Mesothelial cell of epicardium (in vitro differentiated cells): ENCODE measurements around the gene LOX. TPM values are rescaled to one million over a fixed set of nuclear protein-coding genes. Genes with fewer than 3 reads are reported as not detected.
"Not testable (repeated sequence)": the region's sequence is repeated elsewhere in the genome, so short reads cannot be mapped to it uniquely, and the experiment has no call there.

Experiments
- DNase-seq, 2 experiments: peaks; one replicate each; pipeline ENCODE4 v3.0.0; 2021; ENCODE audit warnings: low spot score in 2 of 2; ENCODE audit not compliant: unreplicated experiment in 2 of 2
- H3K27ac Mint-ChIP-seq: 2 replicates; pipeline ENCODE4 v1.8.0; 2021; ENCODE audit warnings: mixed read lengths
- H3K27me3 Mint-ChIP-seq: 2 replicates; pipeline ENCODE4 v1.8.0; 2021; ENCODE audit warnings: low read depth, mixed read lengths
- H3K36me3 Mint-ChIP-seq: 2 replicates; pipeline ENCODE4 v1.8.0; 2021; ENCODE audit warnings: mixed read lengths
- H3K4me1 Mint-ChIP-seq: 2 replicates; pipeline ENCODE4 v1.8.0; 2021; ENCODE audit warnings: mixed read lengths
- H3K4me3 Mint-ChIP-seq: 2 replicates; pipeline ENCODE4 v1.8.0; 2021; ENCODE audit warnings: mild to moderate bottlenecking, moderate library complexity, mixed read lengths
- H3K9me3 Mint-ChIP-seq: 2 replicates; pipeline ENCODE4 v1.8.0; 2021; ENCODE audit warnings: mixed read lengths
- CTCF ChIP-seq: fragments of 200-600 bp; sonication (generic); IDR thresholded peaks from one replicate; pipeline ENCODE4 v1.5.0; 2021; ENCODE audit warnings: antibody characterized with exemption; ENCODE audit not compliant: unreplicated experiment
- total RNA-seq: library from RNA; stranded (reverse); gene quantifications from 3 replicates; pipeline ENCODE4 v1.2.1, GENCODE V29; 2021

Gene LOX
- total RNA-seq, 1 donor from 2014 or later = 16.9 TPM

DNA sequence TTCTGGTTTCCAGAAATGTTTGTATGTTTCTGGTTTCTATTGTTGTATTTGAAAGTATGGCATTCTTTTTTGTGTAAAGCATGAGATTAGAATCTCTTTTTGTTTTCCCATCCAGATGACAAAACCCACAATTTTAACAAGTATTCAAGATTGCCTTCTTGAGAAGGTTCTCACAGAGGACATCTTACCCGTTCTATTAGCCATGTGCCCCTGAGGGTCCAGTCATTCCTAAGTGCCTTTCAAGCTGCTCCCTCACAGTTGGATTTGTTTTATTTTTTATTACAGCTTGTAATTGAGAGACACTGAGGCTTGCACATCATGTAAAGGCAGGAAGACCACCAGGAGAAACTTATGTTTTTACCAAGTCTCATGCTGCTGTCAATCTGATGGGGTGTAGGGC, 19.3 kb upstream of the LOX start:
- Mint-ChIP-seq H3K4me1 (peaks cover 3% of the 10 kb centered on the region), H3K36me3 (no peaks in the 10 kb centered on the region), H3K27ac (no peak overlapping the region), H3K27me3 (peaks cover 2% of the 10 kb centered on the region), H3K4me3 (no peak overlapping the region), H3K9me3 (no peaks in the 10 kb centered on the region)
- no peak for DNase-seq
- TF ChIP-seq CTCF = no peak

- Mint-ChIP-seq H3K27me3 (peaks cover 5% of the 10 kb centered on the region), H3K36me3 (no peaks in the 10 kb centered on the region), H3K9me3 (no peaks in the 10 kb centered on the region), H3K27ac (no peak overlapping the region), H3K4me1 (peaks cover 3% of the 10 kb centered on the region), H3K4me3 (no peak overlapping the region)
- no peak for DNase-seq
- TF ChIP-seq CTCF = no peak
Measured at GRCh38 chr5:122095158-122095557, 17.1 kb upstream of the LOX start.

DNA sequence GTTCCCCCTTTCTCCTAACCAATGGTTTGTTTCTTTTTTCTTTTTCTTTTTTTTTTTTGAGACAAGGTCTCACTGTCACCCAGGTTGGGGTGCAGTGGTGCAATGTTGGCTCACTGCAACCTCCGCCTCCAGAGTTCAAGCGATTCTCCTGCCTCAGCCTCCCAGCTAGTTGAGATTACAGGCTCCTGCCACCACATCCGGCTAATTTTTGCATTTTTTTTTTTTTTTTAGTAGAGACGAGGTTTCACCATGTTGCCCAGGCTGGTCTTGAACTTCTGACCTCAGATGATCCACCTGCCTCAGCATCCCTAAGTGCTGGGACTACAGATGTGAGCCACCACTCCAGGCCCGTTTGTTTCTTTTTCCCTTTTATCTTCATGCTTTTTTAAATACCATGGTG, 16.2 kb upstream of the LOX start:
- H3K9me3 Mint-ChIP-seq, H3K4me1 Mint-ChIP-seq, H3K27ac Mint-ChIP-seq, H3K27me3 Mint-ChIP-seq, DNase-seq, H3K36me3 Mint-ChIP-seq, H3K4me3 Mint-ChIP-seq: not testable (repeated sequence)

- Mint-ChIP-seq H3K9me3 (no peaks in the 10 kb centered on the region), H3K27me3 (peaks cover 11% of the 10 kb centered on the region), H3K36me3 (no peaks in the 10 kb centered on the region), H3K4me1 (peaks cover 3% of the 10 kb centered on the region), H3K27ac (no peak overlapping the region), H3K4me3 (no peak overlapping the region)
- TF ChIP-seq CTCF = no peak
- DNase-seq = no peak
Measured at GRCh38 chr5:122093415-122094180, 15.5 kb upstream of the LOX start.

GRCh38 chr5:122091936-122092600, 14.0 kb upstream of the LOX start:
- TF ChIP-seq CTCF = peak; percentile 33
- no peak for DNase-seq
- Mint-ChIP-seq H3K27ac (no peak overlapping the region), H3K4me3 (no peak overlapping the region), H3K9me3 (no peaks in the 10 kb centered on the region), H3K27me3 (peaks cover 16% of the 10 kb centered on the region), H3K4me1 (peaks cover 3% of the 10 kb centered on the region), H3K36me3 (no peaks in the 10 kb centered on the region)
